B cell (primary cell): ENCODE results near the gene BRINP3. TPM values are rescaled to one million over a fixed set of nuclear protein-coding genes. Genes with fewer than 3 reads are reported as not detected.

Source experiments
- ATAC-seq: fragments of 200-7000 bp; cut with Tn5 transposase; one replicate; pipeline ENCODE4 v1.10.0; 2021; ENCODE audit warnings: low read depth, mild to moderate bottlenecking, moderate number of reproducible peaks, moderate library complexity
- CTCF ChIA-PET: fragments of 350-600 bp; sonication (Branson Sonifier 250); formaldehyde crosslinking; loops from one replicate; lab custom pipeline; 2021; ENCODE audit warnings: antibody characterized with exemption, inconsistent platforms; lab: Charles Lee
- POLR2A ChIA-PET: fragments of 350-600 bp; sonication (Branson Sonifier 250); formaldehyde crosslinking; loops from one replicate; lab custom pipeline; 2021; ENCODE audit warnings: antibody characterized with exemption; lab: Charles Lee
- DNase-seq: peaks from one replicate; pipeline ENCODE4 v3.0.0; 2013
- H2AFZ ChIP-seq: 2 replicates; pipeline ENCODE4 v1.6.1; 2012; ENCODE audit warnings: mild to moderate bottlenecking, low read depth, low read length; ENCODE audit not compliant: insufficient read depth, poor library complexity, severe bottlenecking
- H3K27ac ChIP-seq, 2 donors: 1 replicate in 1 of 2; 2 replicates in 1 of 2; pipeline ENCODE4 v1.5.1; 2012 to 2013; ENCODE audit warnings: low read length in 2 of 2, mild to moderate bottlenecking in 2 of 2, moderate library complexity in 1 of 2
- H3K27me3 ChIP-seq, 4 experiments: fragments of 200-600 bp in 1 of 4; sonication (generic) in 1 of 4; replicated peaks in 1 of 4; 1 replicate in 2 of 4; 2 replicates in 2 of 4; pipeline versions ENCODE4 v1.6.1 to v1.7.0; 2013 to 2016; ENCODE audit warnings: low read length in 3 of 4, mild to moderate bottlenecking in 2 of 4, mixed read lengths in 1 of 4, moderate library complexity in 1 of 4; ENCODE audit not compliant: insufficient read depth in 4 of 4, control insufficient read depth in 3 of 4; ENCODE audit errors: control extremely low read depth in 1 of 4
- H3K36me3 ChIP-seq, 2 experiments: replicated peaks in 1 of 2; 1 replicate in 1 of 2; 2 replicates in 1 of 2; pipeline versions ENCODE4 v1.6.1 to v1.7.1; 2013; ENCODE audit warnings: low read length in 1 of 2; ENCODE audit not compliant: insufficient read depth in 2 of 2, control insufficient read depth in 1 of 2; ENCODE audit errors: control extremely low read depth in 1 of 2, extremely low read depth in 1 of 2
- H3K4me1 ChIP-seq, 2 donors: fragments of 200-600 bp in 1 of 2; sonication (generic) in 1 of 2; 1 replicate in 1 of 2; 2 replicates in 1 of 2; pipeline versions ENCODE4 v1.5.1 to v1.6.1; 2013 to 2017; ENCODE audit warnings: low read length in 2 of 2; ENCODE audit not compliant: control insufficient read depth in 2 of 2, insufficient read depth in 2 of 2
- H3K4me2 ChIP-seq: replicated peaks from 2 replicates; pipeline ENCODE3; 2012; ENCODE audit warnings: mild to moderate bottlenecking, low read depth, low read length; ENCODE audit not compliant: poor library complexity, severe bottlenecking
- H3K4me3 ChIP-seq, 5 experiments: fragments of 200-600 bp in 1 of 5; sonication (generic) in 1 of 5; 1 replicate in 3 of 5; 2 replicates in 2 of 5; pipeline versions ENCODE4 v1.5.1 to v1.7.0; 2011 to 2016; ENCODE audit warnings: low read length in 4 of 5, mild to moderate bottlenecking in 4 of 5, low read depth in 2 of 5, control low read depth in 1 of 5, moderate library complexity in 1 of 5; ENCODE audit not compliant: insufficient read depth in 1 of 5; ENCODE audit errors: control extremely low read depth in 1 of 5, extremely low read depth in 1 of 5
- H3K79me2 ChIP-seq: fragments of 200-600 bp; sonication (generic); one replicate; pipeline ENCODE4 v1.6.0; 2016; ENCODE audit warnings: low read length; ENCODE audit not compliant: control insufficient read depth, insufficient read depth
- H3K9ac ChIP-seq: fragments of 200-600 bp; sonication (generic); 2 replicates; pipeline ENCODE4 v1.6.1; 2017; ENCODE audit warnings: mild to moderate bottlenecking, low read length, moderate library complexity
- H3K9me3 ChIP-seq, 3 donors: one replicate each; pipeline versions ENCODE4 v1.6.1 to v1.7.1; 2013; ENCODE audit warnings: low read length in 2 of 3; ENCODE audit not compliant: control insufficient read depth in 2 of 3, insufficient read depth in 1 of 3; ENCODE audit errors: control extremely low read depth in 1 of 3
- H4K20me1 ChIP-seq: 2 replicates; pipeline ENCODE4 v1.6.0; 2012; ENCODE audit warnings: mild to moderate bottlenecking, low read length; ENCODE audit not compliant: insufficient read depth, control insufficient read depth, poor library complexity, severe bottlenecking
- H3K27ac Mint-ChIP-seq: one replicate; pipeline ENCODE4 v1.8.0; 2021; ENCODE audit warnings: mixed read lengths
- H3K27me3 Mint-ChIP-seq: one replicate; pipeline ENCODE4 v1.8.0; 2021; ENCODE audit warnings: mixed read lengths
- H3K4me1 Mint-ChIP-seq: one replicate; pipeline ENCODE4 v1.8.0; 2021; ENCODE audit warnings: mixed read lengths
- H3K4me3 Mint-ChIP-seq: one replicate; pipeline ENCODE4 v1.8.0; 2021; ENCODE audit warnings: mixed read lengths
- H3K9me3 Mint-ChIP-seq: one replicate; pipeline ENCODE4 v1.8.0; 2022; ENCODE audit warnings: mixed read lengths; ENCODE audit not compliant: insufficient read depth
- CTCF ChIP-seq: fragments of 200-600 bp; IDR thresholded peaks from one replicate; pipeline ENCODE4 v1.8.0; 2022; ENCODE audit warnings: antibody characterized with exemption, mild to moderate bottlenecking
- EZH2 ChIP-seq: IDR thresholded peaks from 2 replicates; pipeline ENCODE4 v1.6.1; 2012; ENCODE audit warnings: borderline replicate concordance, low read depth, mild to moderate bottlenecking, moderate library complexity, low read length; ENCODE audit not compliant: insufficient read depth, poor library complexity, severe bottlenecking
- WGBS: methylation state at CpG from one replicate; pipeline ENCODE4 v1.1.5; 2013; ENCODE audit warnings: missing lambda C conversion rate; ENCODE audit not compliant: insufficient coverage; 5-methylcytosine and 5-hydroxymethylcytosine counted together
- intact Hi-C: fragments of 100-400 bp; cut with micrococcal nuclease; formaldehyde crosslinking; loops from one replicate; pipeline ENCODE4 v1.10.0; 2022
- polyA plus RNA-seq: library from polyadenylated mRNA; depleted of rRNA; stranded (reverse); fragments of >200 nt; gene quantifications from 2 replicates; pipeline ENCODE4 v1.2.3, GENCODE V29; 2012
- total RNA-seq, 2 donors: library from RNA; stranded (reverse); fragments of 120-200 nt in 1 of 2; gene quantifications; 1 replicate in 1 of 2; 2 replicates in 1 of 2; pipeline versions ENCODE4 v1.2.3 to v1.2.4, GENCODE V29; 2013 to 2022

BRINP3 gene
- total and polyA plus RNA-seq, 2 donors (not counting 1 experiment from before 2014, with no cell fraction given): not detected

DNA sequence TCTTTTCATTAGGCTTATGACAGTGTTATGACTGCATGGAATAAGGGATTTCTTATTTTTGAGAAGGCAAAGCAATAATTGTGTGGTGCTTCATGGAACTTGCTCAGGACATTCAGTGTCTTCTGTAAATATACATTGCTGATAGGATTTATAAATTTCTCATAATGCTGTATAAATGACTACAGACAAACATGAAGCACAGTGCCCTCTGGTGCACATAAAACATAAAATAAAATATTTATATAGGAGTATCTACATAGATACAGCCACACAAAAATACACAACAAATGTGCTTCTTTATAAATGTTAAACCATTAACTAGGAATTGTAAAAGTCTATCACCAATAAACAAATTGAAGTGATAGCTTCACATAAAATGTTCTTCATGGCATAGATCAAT lies 24.1 kb downstream of the BRINP3 start:
- Histone ChIP-seq H3K27me3 (no peaks in the 10 kb centered on the region), H3K4me3 (no peak overlapping the region), H4K20me1 (no peaks in the 10 kb centered on the region), H3K27ac (no peak overlapping the region), H3K4me1 (no peaks in the 10 kb centered on the region), H3K36me3 (no peaks in the 10 kb centered on the region), H3K9ac (no peak overlapping the region), H3K9me3 (no peaks in the 10 kb centered on the region), H3K79me2 (no peaks in the 10 kb centered on the region), H3K4me2 (no peak overlapping the region), H2AFZ (no peak overlapping the region)
- H3K9me3 Mint-ChIP-seq: no peaks in the 10 kb centered on the region
- H3K4me1 Mint-ChIP-seq: no peaks in the 10 kb centered on the region
- intact Hi-C loops: no loop called here
- DNase-seq (no peak), ATAC-seq (no peak)
- no peak overlapping the region for H3K4me3 Mint-ChIP-seq
- ChIA-PET CTCF (no interaction called here), POLR2A (no interaction called here)
- no peaks in the 10 kb centered on the region for H3K27me3 Mint-ChIP-seq
- TF ChIP-seq CTCF (no peak), EZH2 (no peak)
- no peak overlapping the region for H3K27ac Mint-ChIP-seq

GRCh38 chr1:190452272-190452848 lies 25.3 kb downstream of the BRINP3 start:
- Histone ChIP-seq H3K4me2 (no peak overlapping the region), H3K27ac (no peak overlapping the region), H3K79me2 (no peaks in the 10 kb centered on the region), H3K4me1 (no peaks in the 10 kb centered on the region), H4K20me1 (no peaks in the 10 kb centered on the region), H3K9ac (no peak overlapping the region), H3K9me3 (no peaks in the 10 kb centered on the region), H2AFZ (no peak overlapping the region), H3K4me3 (no peak overlapping the region), H3K36me3 (no peaks in the 10 kb centered on the region), H3K27me3 (no peaks in the 10 kb centered on the region)
- intact Hi-C loops: no loop called here
- WGBS: 93% methylated on average over 16 of the region's 17 CpGs
- DNase-seq (no peak), ATAC-seq (no peak)
- no peaks in the 10 kb centered on the region for H3K4me1 Mint-ChIP-seq
- H3K27me3 Mint-ChIP-seq: no peaks in the 10 kb centered on the region
- POLR2A ChIA-PET: no interaction called here
- CTCF ChIA-PET: no interaction called here
- H3K27ac Mint-ChIP-seq: no peak overlapping the region
- TF ChIP-seq EZH2 (no peak), CTCF (no peak)
- H3K9me3 Mint-ChIP-seq: no peaks in the 10 kb centered on the region
- no peak overlapping the region for H3K4me3 Mint-ChIP-seq
